Right atrium auricular region (tissue), 2 donors: ENCODE results near the gene PSMC3. TPM values are rescaled to one million over a fixed set of nuclear protein-coding genes. Genes with fewer than 3 reads are reported as not detected.

Experiments
- DNase-seq: peaks from one replicate; pipeline ENCODE4 v3.0.0-alpha.2; 2019; ENCODE audit warnings: low spot score
- H3K27ac ChIP-seq, 2 donors: fragments of 200-600 bp; sonication (generic); 1 replicate in 1 of 2; 2 replicates in 1 of 2; pipeline ENCODE4 v1.5.1; 2016 to 2019
- H3K27me3 ChIP-seq, 2 donors: fragments of 200-600 bp; sonication (generic); one replicate each; pipeline versions ENCODE4 v1.5.1 to v1.6.0; 2017 to 2019
- H3K36me3 ChIP-seq: fragments of 200-600 bp; sonication (generic); one replicate; pipeline ENCODE4 v1.5.1; 2016
- H3K4me1 ChIP-seq, 2 donors: fragments of 200-600 bp; sonication (generic); one replicate each; pipeline versions ENCODE4 v1.5.1 to v1.6.0; 2017 to 2019
- H3K4me3 ChIP-seq, 2 donors: fragments of 200-600 bp; sonication (generic); 1 replicate in 1 of 2; 2 replicates in 1 of 2; pipeline ENCODE4 v1.5.1; 2017 to 2019; ENCODE audit warnings: mild to moderate bottlenecking in 1 of 2, moderate library complexity in 1 of 2
- H3K9me3 ChIP-seq, 2 donors: fragments of 200-600 bp; sonication (generic); one replicate each; pipeline ENCODE4 v1.5.1; 2019
- total RNA-seq, 2 donors: library from RNA; depleted of rRNA; stranded (reverse); fragments of >200 nt; gene quantifications; one replicate each; pipeline ENCODE4 v1.1.0, GENCODE V29; 2016
- TF ChIP-seq, protein P1 (sequence below), 2 donors: fragments of 200-600 bp; sonication (generic); IDR thresholded peaks; one replicate each; pipeline ENCODE4 v1.5.1; 2019; ENCODE audit warnings: antibody characterized with exemption in 2 of 2

Gene PSMC3
- total RNA-seq, 2 donors from 2014 or later, result 130 to 177 TPM

DNA sequence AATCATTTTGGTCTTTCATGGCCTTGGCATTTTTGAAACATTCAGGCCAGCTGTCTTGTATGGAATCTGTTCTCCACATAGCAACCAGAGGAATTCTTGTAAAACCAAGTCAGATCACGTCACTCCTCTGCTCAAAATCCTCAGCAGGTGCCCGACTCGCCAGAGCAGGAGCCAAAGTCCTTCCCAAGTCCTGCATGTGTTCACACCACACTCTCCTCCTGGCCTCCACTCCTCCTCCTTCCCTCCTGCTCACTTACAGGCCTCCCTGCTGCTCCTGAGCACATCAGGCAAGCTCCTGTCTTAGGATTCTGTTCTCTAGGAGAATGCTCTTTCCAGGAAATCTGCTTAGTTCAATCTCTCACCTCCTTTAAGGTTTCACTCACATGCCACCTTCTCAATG, 6.9 kb upstream of the PSMC3 start:
- Histone ChIP-seq H3K4me3 (no peak overlapping the region), H3K36me3 (no peaks in the 10 kb centered on the region), H3K4me1 (peaks cover 0 to 9% of the 10 kb centered on the region in 2 donors), H3K27ac (no peak overlapping the region), H3K27me3 (no peaks in the 10 kb centered on the region), H3K9me3 (no peaks in the 10 kb centered on the region)
- DNase-seq, result no peak
- TF ChIP-seq, protein P1, sequence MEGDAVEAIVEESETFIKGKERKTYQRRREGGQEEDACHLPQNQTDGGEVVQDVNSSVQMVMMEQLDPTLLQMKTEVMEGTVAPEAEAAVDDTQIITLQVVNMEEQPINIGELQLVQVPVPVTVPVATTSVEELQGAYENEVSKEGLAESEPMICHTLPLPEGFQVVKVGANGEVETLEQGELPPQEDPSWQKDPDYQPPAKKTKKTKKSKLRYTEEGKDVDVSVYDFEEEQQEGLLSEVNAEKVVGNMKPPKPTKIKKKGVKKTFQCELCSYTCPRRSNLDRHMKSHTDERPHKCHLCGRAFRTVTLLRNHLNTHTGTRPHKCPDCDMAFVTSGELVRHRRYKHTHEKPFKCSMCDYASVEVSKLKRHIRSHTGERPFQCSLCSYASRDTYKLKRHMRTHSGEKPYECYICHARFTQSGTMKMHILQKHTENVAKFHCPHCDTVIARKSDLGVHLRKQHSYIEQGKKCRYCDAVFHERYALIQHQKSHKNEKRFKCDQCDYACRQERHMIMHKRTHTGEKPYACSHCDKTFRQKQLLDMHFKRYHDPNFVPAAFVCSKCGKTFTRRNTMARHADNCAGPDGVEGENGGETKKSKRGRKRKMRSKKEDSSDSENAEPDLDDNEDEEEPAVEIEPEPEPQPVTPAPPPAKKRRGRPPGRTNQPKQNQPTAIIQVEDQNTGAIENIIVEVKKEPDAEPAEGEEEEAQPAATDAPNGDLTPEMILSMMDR (IDR thresholded peaks at IDR 0.05), result no peak

DNA sequence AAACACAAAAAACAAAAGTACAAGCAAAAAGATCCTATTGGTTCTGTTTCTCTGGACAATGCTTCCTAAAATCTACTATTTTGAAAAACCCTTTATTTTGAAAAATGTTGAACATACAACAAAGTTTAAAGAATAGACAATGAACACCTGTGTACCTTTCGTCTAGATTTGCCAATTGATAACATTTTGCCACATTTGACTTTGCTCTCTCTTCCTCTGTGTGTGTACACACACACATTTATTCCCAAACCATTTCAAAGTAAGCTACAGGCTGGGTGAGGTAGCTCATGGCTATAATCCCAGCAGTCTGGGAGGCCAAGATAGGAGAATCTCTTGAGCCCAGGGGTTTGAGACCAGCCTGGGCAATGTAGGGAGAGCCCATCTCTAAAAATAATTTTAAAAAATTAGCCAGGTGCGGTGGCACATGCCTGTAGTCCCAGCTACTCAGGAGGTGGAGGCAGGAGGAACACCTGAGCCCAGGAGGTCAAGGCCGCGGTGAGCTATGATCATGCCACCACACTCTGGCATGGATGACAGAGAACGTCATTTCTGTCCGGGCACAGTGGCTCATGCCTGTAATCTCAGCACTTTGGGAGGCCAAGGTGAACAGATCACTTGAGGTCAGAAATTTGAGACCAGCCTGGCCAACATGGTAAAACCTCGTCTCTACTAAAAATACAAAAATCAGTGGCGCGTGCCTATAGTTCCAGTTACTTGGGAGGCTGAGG, 5.3 kb upstream of the PSMC3 start:
- Histone ChIP-seq H3K4me1 (peaks cover 0 to 9% of the 10 kb centered on the region in 2 donors), H3K4me3 (no peak overlapping the region), H3K9me3 (no peaks in the 10 kb centered on the region), H3K27me3 (no peaks in the 10 kb centered on the region), H3K36me3 (no peaks in the 10 kb centered on the region), H3K27ac (no peak overlapping the region)
- no peak for DNase-seq
- TF ChIP-seq, protein P1 (IDR thresholded peaks at IDR 0.05), result no peak

DNA sequence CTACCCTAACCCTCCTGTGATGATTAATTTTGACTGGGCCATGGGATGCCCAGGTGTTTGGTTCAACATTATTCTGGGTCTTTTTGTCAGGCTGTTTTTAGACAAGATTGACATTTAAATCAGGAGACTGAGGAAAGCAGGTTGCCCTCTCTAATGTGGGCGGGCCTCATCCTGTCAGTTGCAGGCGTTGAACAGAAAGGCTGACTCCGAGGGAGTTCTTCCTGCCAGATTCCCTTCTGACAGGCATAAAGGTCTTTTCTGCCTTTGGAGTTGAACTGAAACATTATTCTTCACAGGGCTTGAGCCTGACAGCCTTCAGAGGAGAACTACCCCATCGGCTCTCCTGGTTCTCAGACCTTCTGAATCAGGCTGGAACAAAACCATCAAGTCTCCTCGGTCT, 4.3 kb upstream of the PSMC3 start:
- DNase-seq, result no peak
- H3K9me3 ChIP-seq, result no peaks in the 10 kb centered on the region
- no peak overlapping the region for H3K4me3 ChIP-seq
- H3K36me3 ChIP-seq, result no peaks in the 10 kb centered on the region
- H3K27ac ChIP-seq, result no peak overlapping the region
- H3K4me1 ChIP-seq, result peaks cover 0 to 12% of the 10 kb centered on the region in 2 donors
- TF ChIP-seq, protein P1 (IDR thresholded peaks at IDR 0.05), result no peak
- H3K27me3 ChIP-seq, result no peaks in the 10 kb centered on the region

DNA sequence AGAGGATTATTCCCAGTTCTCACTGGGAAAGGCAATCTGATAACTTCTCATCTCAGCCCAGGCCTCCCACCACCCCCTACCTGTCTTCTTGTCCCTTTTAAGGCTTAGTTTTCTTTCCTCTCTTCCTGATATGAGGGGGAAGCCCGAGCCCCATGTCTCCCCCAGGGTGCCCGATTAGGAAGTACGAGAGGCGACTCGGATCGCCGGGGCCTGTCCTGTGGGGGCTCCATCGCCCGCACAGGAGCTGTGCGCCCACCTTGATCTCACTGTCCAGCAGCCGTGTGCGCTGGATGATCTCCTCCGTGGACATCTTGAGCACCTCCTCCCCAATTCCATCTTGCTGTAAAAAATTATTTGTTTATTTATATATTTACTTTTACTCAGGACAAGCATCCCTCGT, 628 bp downstream of the PSMC3 start:
- H3K9me3 ChIP-seq, result no peaks in the 10 kb centered on the region
- H3K27ac ChIP-seq, result peak overlapping the region; percentile 86 to 95
- no peaks in the 10 kb centered on the region for H3K27me3 ChIP-seq
- TF ChIP-seq, protein P1 (IDR thresholded peaks at IDR 0.05), result no peak
- no peak for DNase-seq
- H3K36me3 ChIP-seq, result peaks cover 41% of the 10 kb centered on the region
- H3K4me1 ChIP-seq, result peaks cover 0 to 16% of the 10 kb centered on the region in 2 donors
- peak overlapping the region; percentile 74 to 93 for H3K4me3 ChIP-seq

DNA sequence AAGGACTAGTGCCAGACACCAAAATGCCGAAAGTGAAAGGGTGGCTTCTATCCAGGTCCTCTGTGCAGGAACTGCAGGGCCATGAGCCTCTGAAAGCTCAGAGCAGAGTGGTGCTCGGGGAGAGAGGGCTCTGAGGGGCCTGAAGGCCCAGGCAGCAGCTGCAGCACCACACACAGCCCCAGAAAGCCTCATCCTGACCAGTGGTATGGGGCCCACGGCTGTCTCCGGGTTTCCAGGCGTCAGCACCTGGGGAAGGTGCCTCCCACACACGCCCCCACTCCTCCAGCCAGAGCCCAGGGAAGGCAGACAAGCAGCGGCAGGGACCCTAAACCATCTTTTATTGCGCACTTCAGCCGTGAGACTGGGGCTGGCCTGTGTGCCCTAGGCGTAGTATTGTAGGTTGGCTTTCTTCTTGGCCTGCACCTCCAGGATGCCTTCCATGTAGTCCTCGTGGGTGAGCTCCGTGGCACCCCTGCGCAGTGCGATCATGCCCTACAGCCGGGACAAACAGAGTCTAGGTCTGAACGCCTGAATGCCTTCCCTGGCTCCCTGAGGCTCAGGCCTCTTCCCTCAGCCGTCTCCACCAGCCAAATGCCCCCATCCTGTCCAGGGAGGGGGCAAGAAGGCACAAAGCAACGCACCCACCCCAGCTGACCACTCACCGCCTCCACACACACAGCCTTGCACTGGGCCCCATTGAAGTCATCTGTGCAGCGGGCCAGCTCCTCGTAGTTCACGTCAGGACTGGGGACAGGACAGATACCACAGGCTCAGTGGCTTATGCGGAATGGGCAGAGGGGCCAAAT, 7.6 kb downstream of the PSMC3 start:
- peaks cover 0 to 43% of the 10 kb centered on the region in 2 donors for H3K4me1 ChIP-seq
- peaks cover 84% of the 10 kb centered on the region for H3K36me3 ChIP-seq
- TF ChIP-seq, protein P1 (IDR thresholded peaks at IDR 0.05), result no peak
- no peak for DNase-seq
- no peak overlapping the region for H3K4me3 ChIP-seq
- no peaks in the 10 kb centered on the region for H3K27me3 ChIP-seq
- H3K9me3 ChIP-seq, result no peaks in the 10 kb centered on the region
- H3K27ac ChIP-seq, result no peak overlapping the region
